HG03066 (cell line): Measurements from ENCODE around the gene EFNA5.

Experiments used
- ATAC-seq: cut with Tn5 transposase; IDR thresholded peaks from one replicate; pipeline ENCODE4 v1.9.1; 2021; ENCODE audit warnings: low read depth; ENCODE audit not compliant: unreplicated experiment

Gene EFNA5

GRCh38 chr5:107384256-107384655, 286.5 kb downstream of the EFNA5 start:
- no peak for ATAC-seq

- no peak for ATAC-seq
Measured at GRCh38 chr5:107383414-107383813, 287.3 kb downstream of the EFNA5 start.

GRCh38 chr5:107381189-107381856, 289.4 kb downstream of the EFNA5 start:
- ATAC-seq: no peak

DNA sequence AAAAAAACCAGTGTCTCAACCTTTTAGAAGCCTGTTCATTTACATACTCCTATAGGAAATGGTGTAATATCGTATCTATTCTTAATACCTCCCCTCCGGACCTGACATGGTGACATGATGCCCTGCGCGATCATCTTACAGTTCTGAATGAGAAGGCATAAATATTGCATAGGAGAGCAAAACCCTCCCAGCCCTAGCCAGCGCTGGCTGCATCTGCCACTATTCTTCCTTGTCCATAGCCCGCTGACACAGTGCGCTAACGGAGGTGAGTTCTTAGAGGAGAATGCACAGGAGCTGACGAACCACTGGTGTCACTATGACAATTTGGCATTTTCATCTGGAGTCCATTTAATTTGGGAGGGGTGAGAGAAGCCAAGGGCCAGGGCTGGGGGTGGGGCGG, 290.1 kb downstream of the EFNA5 start:
- ATAC-seq: no peak

DNA sequence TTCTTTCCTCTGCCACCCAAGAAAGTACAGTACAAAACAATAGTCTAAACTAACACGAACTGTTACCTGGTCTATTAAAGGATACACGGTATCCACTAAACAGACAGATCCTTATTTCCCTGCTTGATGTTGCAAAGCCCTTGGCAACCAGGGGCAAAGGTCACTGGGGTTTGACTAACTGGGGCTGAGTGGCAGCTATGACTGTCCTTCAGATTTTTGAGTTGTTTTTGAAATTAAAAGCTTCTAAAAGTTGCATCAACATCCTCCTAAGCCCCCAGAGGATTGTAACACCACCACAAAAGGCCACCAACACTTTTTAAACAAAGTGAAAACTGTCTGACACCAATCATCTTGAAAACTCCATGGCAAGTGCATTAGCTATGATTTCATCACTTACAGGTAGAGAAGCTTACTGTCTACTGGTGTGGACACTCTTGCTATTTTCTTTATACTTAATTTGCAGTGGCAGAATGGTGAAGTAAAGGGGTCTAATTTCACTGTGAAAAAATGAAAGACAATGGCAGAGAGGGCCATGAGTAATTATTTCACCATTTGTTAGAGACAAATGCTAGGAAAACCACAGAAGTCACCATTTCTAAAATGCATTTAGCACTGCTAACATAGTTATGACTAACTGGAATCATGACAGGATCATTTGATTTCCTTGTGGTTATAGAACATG, 292.4 kb downstream of the EFNA5 start:
- ATAC-seq: no peak

DNA sequence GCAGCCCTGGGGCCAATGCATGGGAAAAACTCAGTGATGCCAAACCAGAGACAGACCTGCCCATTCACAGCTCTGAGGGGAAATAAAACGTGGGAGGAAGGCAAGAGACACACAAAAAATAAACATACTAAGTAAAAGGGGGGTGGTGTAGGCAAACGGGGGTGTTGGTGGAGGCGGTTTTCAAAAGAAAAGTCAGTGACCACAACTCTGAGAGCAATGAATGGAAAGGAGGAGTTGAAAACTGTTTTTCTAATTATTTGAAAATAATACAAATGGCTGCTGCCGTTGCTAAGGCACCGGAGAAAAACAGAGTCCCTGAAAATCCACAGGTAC, 293.5 kb downstream of the EFNA5 start:
- ATAC-seq: no peak

GRCh38 chr5:107376546-107377276, 294.0 kb downstream of the EFNA5 start:
- no peak for ATAC-seq

DNA sequence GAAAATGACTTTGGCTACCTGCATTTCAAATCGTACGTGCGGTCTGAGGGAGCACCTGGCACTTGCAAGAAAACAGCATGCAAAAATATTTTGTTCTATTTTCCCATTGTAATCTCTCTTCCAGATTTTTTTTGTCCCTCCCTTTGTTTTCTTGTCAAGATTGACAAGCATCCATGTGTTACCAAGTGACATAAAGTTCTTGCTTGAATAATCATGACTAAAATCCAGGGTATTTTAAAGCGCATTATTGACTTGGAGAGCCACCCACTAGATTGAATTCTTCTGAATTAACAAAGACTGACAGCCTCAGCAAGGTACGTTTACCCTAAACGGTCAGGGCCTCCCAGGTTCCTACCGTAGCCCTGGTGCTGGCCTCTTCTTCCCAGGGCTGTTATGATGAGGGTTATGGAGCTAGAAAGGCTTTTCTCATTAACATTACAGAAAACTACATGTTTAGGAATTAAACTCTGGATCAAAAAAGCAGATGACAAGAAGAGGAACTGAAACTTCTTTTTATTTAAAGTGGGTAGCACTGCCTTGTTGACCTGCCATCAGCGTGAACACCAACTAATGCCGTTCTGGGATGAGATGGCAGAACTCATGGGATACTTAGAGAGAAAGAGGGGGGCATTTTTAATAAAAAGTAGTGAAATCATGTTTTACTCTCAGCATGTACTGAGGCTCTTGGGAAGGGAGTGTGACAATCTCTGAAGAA, 297.0 kb downstream of the EFNA5 start:
- peak; percentile 67 for ATAC-seq

- ATAC-seq: no peak
Measured at GRCh38 chr5:107372723-107373450, 297.9 kb downstream of the EFNA5 start.

DNA sequence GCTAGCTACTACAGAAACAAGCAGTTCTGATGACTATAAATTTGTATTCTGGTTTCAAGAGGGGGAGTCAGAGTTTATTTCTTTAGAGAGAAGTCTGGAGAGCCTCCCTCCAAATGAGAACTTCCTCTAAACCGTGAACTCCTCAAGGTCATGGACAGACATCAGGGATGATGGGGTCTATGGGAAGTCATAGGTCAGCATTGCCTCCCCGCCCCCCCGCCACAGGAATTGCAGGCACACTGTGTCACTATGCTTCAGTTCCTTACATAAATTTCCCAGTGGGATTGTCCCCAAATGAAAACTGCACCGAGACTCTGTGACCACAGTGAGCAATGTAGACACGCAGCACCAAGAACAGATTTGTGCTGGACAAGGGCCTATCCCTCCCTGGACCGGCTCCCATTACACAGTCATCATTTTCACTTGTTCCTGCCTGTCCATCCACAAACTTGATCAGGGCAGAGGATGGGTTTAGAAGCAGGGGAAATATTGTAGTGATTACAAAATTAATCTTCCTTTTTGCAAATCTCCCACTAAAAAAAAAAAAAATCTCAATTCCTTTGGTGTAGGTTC, 300.3 kb downstream of the EFNA5 start:
- no peak for ATAC-seq

- ATAC-seq: no peak
Measured at GRCh38 chr5:107369622-107370021, 301.1 kb downstream of the EFNA5 start.

GRCh38 chr5:107368615-107369014, 302.1 kb downstream of the EFNA5 start:
- no peak for ATAC-seq

- no peak for ATAC-seq
Measured at GRCh38 chr5:107367939-107368338, 302.8 kb downstream of the EFNA5 start.

DNA sequence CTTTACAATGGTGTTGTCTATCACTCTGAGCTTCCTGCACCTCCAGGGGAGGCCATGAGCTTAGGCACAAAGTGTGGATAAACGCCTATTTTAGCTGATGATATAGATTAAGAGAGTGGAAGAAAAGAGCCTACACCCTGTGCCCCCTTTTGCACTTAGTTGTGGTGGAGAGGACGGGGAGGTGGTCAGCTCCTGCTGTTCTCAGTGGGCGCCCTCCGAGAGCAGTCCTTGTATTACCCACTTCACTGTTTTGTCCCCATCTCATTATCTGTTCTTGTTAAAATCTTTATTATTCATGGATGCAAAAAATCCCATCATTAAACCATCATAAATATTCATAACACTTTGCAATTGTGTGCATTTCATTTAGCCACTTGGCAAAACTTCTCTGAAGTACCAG, 303.3 kb downstream of the EFNA5 start:
- ATAC-seq: no peak

- ATAC-seq: peak; percentile 52
Measured at GRCh38 chr5:107365320-107366109, 305.2 kb downstream of the EFNA5 start.

DNA sequence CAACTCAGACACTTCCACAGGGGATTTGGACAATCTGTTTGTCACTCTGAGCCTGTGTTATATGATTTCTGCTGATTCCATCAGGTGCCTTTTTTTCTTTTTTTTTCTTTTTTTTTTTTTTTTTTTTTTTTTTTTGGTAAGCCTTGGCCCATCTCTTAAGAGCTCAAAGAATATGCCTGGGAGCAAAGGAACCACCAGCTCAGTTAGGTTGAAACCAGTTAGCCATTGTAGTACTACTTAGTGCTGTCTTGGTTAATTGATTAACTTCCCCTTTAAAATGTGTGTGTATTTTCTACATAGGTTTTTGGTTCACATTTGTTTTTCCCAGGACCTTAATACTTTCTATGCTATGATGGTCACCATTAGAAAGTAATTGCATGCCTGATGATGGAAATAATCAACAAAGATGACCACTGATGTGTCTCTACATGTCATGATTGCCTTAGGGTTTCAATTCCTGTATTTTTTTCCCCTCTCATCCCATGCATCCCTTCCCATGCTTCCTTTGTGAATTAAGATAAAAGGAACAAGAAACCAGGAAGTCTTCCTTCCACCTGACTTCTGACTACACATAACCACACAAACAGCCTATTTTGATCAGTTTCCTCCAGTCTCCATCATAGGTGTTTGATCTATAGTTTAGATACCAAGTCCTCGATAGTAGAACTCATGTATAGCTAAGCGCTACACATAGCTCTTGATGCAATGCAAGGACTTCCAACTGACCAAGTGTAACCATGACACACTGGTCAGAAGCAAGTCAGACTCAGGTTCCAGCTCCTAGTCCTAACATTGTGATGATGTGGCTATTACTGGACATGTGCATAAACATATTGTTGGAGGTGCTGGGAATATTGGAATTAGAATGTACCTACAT, 306.1 kb downstream of the EFNA5 start:
- peak; percentile 22 for ATAC-seq

- ATAC-seq: no peak
Measured at GRCh38 chr5:107363768-107364167, 307.0 kb downstream of the EFNA5 start.

- no peak for ATAC-seq
Measured at GRCh38 chr5:107361945-107362344, 308.8 kb downstream of the EFNA5 start.

DNA sequence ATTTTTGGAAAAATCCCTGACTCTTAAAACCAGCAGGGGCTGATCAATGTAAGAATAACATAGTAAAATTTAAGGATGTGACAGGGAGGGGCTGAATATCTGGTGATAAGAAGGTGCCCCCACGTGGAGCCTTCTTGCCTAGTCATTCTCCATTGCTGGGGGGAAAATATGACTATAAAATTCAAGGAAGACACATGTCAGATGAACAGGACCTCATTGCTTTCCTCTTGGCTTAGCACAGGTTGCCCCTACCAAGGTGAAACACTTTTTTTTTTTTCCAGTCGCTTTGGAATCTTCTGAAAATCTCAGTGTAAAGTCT, 310.9 kb downstream of the EFNA5 start:
- no peak for ATAC-seq
